ENCODE results near the gene ZNF581. TPM values are rescaled to one million over a fixed set of nuclear protein-coding genes. Genes with fewer than 3 reads are reported as not detected.

The ZNF581 gene
- polyA plus RNA-seq, 1 donor from 2014 or later, result 15.3 TPM

DNA sequence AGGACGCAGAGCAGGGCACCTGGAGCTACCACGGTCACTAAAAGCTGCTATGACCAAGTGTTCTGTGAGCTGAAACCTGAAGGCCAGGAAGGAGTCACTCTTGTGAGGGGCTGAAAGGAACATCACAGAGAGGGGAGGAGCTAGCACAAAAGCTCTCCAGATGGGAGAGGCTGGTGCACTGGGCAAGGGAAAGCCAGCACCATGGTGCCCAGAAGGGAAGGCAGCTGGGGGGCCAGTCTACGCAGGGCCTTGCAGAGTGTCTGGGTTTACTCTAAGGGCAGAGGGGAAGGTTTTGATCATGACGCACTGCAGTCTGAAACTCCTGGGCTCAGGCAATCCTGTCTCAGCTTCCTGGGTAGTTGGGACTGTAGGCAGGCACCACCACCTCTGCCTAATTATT is 6.7 kb upstream of the ZNF581 start (continued):
- TF ChIP-seq RAD21 (conservative IDR thresholded peaks at IDR 0.05), result no peak

DNA sequence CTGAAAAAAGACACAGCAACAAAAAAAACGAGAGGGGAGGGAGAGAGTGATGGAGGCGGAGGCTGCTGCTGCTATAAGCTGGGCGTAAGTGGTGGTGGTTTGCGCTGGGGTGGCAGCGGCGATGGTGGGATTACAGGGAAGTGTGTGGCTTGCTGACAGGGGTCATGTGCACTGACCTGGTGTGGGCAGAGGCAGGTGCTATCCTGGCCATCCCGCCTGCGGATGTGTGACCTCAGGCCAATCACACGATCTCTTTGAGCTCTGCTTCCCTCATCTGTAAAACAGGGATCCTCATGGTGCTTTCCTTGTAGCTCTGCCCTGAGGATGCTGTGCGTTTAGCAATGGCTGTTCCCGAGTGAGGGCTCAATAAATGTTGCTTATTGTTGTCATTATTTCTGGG is 5.9 kb upstream of the ZNF581 start:
- Histone ChIP-seq H3K9ac (ENCODE audit: low read length) (no peak overlapping the region), H4K20me1 (ENCODE audit: insufficient read depth) (no peaks in the 10 kb centered on the region), H3K36me3 (ENCODE audit: insufficient read depth, low read length) (no peaks in the 10 kb centered on the region), H3K9me3 (ENCODE audit: low read length) (no peaks in the 10 kb centered on the region), H3K27ac (ENCODE audit: low read length) (no peak overlapping the region), H3K4me3 (ENCODE audit: low read length) (no peak overlapping the region), H2AFZ (ENCODE audit: low read depth, low read length) (no peak overlapping the region), H3K9me2 (ENCODE audit: insufficient read depth, low read length) (no peaks in the 10 kb centered on the region), H3K79me2 (replicated peaks; ENCODE audit: insufficient read depth, low read length) (peaks cover 35% of the 10 kb centered on the region), H3F3A (ENCODE audit: insufficient read depth, low read length, poor library complexity, severe bottlenecking) (no peaks in the 10 kb centered on the region), H3K4me2 (ENCODE audit: low read length) (no peak overlapping the region), H3K27me3 (ENCODE audit: insufficient read depth, low read depth, low read length) (no peaks in the 10 kb centered on the region)
- no peak for TF ChIP-seq SMC3 (conservative IDR thresholded peaks at IDR 0.05; ENCODE audit: poor library complexity)
- TF ChIP-seq EZH2 (IDR thresholded peaks at IDR 0.05; ENCODE audit: borderline replicate concordance, insufficient read depth, low read length, poor library complexity, severe bottlenecking), result no peak
- TF ChIP-seq RAD21 (conservative IDR thresholded peaks at IDR 0.05), result no peak
- TF ChIP-seq, protein P1, sequence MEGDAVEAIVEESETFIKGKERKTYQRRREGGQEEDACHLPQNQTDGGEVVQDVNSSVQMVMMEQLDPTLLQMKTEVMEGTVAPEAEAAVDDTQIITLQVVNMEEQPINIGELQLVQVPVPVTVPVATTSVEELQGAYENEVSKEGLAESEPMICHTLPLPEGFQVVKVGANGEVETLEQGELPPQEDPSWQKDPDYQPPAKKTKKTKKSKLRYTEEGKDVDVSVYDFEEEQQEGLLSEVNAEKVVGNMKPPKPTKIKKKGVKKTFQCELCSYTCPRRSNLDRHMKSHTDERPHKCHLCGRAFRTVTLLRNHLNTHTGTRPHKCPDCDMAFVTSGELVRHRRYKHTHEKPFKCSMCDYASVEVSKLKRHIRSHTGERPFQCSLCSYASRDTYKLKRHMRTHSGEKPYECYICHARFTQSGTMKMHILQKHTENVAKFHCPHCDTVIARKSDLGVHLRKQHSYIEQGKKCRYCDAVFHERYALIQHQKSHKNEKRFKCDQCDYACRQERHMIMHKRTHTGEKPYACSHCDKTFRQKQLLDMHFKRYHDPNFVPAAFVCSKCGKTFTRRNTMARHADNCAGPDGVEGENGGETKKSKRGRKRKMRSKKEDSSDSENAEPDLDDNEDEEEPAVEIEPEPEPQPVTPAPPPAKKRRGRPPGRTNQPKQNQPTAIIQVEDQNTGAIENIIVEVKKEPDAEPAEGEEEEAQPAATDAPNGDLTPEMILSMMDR (IDR thresholded peaks at IDR 0.05; ENCODE audit: poor library complexity, severe bottlenecking), result no peak
- no peak for TF ChIP-seq POLR2AphosphoS5 (IDR thresholded peaks at IDR 0.05)
- TF ChIP-seq TAF1 (IDR thresholded peaks at IDR 0.05; ENCODE audit: low read depth), result no peak
- TF ChIP-seq EP300 (conservative IDR thresholded peaks at IDR 0.05; ENCODE audit: poor library complexity, severe bottlenecking), result no peak
- no peak for TF ChIP-seq MXI1 (conservative IDR thresholded peaks at IDR 0.05; ENCODE audit: poor library complexity, severe bottlenecking)
- no peak for TF ChIP-seq REST (IDR thresholded peaks at IDR 0.05; ENCODE audit: borderline replicate concordance)

GRCh38 chr19:55638864-55639359 is 4.5 kb upstream of the ZNF581 start:
- no peaks in the 10 kb centered on the region for H4K20me1 ChIP-seq (ENCODE audit: insufficient read depth)
- no peaks in the 10 kb centered on the region for H3K9me2 ChIP-seq (ENCODE audit: insufficient read depth, low read length)
- no peaks in the 10 kb centered on the region for H3K36me3 ChIP-seq (ENCODE audit: insufficient read depth, low read length)
- H3K4me3 ChIP-seq (ENCODE audit: low read length), result no peak overlapping the region
- peaks cover 41% of the 10 kb centered on the region for H3K79me2 ChIP-seq (replicated peaks; ENCODE audit: insufficient read depth, low read length)
- no peak overlapping the region for H3K27ac ChIP-seq (ENCODE audit: low read length)
- TF ChIP-seq SMC3 (conservative IDR thresholded peaks at IDR 0.05; ENCODE audit: poor library complexity) (peak; percentile 39), TAF1 (IDR thresholded peaks at IDR 0.05; ENCODE audit: low read depth) (no peak)
- TF ChIP-seq, protein P1 (IDR thresholded peaks at IDR 0.05; ENCODE audit: poor library complexity, severe bottlenecking), result peak; percentile 65
- no peak overlapping the region for H3K4me2 ChIP-seq (ENCODE audit: low read length)
- H3K9me3 ChIP-seq (ENCODE audit: low read length), result no peaks in the 10 kb centered on the region
- no peaks in the 10 kb centered on the region for H3F3A ChIP-seq (ENCODE audit: insufficient read depth, low read length, poor library complexity, severe bottlenecking)
- H2AFZ ChIP-seq (ENCODE audit: low read depth, low read length), result no peak overlapping the region
- no peak overlapping the region for H3K9ac ChIP-seq (ENCODE audit: low read length)
- no peaks in the 10 kb centered on the region for H3K27me3 ChIP-seq (ENCODE audit: insufficient read depth, low read depth, low read length)
